ENCODE data around the gene TIAL1. TPM values are rescaled to one million over a fixed set of nuclear protein-coding genes. Genes with fewer than 3 reads are reported as not detected.

Gene TIAL1
- total and polyA plus RNA-seq, 2 of the 13 experiments (the other 11 are each of a cell fraction or from before 2014, with no cell fraction given) = 31.5 to 148 TPM

DNA sequence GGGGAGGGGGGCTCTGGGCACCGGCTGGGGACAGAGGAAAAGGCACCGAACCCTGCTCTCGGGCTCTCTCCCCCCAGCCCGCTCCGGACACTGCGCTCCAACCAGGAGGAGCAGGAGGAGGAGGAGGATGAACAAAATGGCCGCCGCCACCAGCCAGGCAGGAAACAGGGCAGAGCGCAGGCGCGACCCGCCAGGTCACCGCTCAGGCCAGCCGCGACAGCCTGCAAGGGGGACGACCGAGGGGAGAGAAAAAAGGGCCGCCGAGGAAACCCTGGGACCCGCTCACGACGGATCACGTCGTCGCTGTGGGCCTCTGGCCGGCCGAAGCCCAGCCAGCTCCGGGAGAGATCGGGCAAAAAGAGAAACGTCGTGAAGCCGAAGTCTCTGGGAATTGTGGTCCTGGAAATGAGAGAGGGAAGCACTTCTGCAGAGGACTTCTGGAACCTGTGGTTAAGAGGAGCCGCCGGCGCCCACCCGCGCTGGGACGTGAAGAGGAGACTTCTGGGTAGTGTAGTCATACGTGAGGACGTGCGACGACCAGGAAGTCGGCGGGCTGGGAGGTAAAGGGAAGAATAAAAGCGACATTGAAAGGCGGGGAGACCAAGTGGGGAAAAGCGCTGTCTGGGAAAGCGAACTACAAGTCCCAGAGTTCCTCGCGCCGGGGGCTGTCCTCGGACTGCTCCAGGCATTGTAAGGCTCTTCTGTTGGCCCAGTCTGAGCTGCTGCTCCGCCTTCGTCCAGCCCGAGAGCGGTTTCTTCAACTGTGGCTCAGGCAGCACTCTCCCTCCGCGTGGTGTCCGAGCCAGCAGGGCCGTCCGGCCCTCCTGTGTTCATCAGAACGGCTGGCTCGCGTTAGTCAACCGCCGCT is at the start of gene TIAL1 (continued):
- TF ChIP-seq, protein P1, sequence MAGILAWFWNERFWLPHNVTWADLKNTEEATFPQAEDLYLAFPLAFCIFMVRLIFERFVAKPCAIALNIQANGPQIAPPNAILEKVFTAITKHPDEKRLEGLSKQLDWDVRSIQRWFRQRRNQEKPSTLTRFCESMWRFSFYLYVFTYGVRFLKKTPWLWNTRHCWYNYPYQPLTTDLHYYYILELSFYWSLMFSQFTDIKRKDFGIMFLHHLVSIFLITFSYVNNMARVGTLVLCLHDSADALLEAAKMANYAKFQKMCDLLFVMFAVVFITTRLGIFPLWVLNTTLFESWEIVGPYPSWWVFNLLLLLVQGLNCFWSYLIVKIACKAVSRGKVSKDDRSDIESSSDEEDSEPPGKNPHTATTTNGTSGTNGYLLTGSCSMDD (CRISPR knock-in tag; IDR thresholded peaks at IDR 0.05) = no peak
- TF ChIP-seq MBNL3 (CRISPR knock-in tag; conservative IDR thresholded peaks at IDR 0.05) = no peak
- TF ChIP-seq CENPT (CRISPR knock-in tag; IDR thresholded peaks at IDR 0.05; ENCODE audit: low read depth) = 0 out of 2 replicates have a peak, but pooled peaks have one; percentile 82
- TF ChIP-seq, protein P2, sequence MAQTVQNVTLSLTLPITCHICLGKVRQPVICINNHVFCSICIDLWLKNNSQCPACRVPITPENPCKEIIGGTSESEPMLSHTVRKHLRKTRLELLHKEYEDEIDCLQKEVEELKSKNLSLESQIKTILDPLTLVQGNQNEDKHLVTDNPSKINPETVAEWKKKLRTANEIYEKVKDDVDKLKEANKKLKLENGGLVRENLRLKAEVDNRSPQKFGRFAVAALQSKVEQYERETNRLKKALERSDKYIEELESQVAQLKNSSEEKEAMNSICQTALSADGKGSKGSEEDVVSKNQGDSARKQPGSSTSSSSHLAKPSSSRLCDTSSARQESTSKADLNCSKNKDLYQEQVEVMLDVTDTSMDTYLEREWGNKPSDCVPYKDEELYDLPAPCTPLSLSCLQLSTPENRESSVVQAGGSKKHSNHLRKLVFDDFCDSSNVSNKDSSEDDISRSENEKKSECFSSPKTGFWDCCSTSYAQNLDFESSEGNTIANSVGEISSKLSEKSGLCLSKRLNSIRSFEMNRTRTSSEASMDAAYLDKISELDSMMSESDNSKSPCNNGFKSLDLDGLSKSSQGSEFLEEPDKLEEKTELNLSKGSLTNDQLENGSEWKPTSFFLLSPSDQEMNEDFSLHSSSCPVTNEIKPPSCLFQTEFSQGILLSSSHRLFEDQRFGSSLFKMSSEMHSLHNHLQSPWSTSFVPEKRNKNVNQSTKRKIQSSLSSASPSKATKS (CRISPR knock-in tag; IDR thresholded peaks at IDR 0.05) = 0 out of 2 replicates have a peak, but pooled peaks have one; percentile 65
- no peak for TF ChIP-seq ARHGAP35 (CRISPR knock-in tag; IDR thresholded peaks at IDR 0.05; ENCODE audit: borderline replicate concordance)
- 0 out of 2 replicates have a peak, but pooled peaks have one; percentile 6 for TF ChIP-seq ZSCAN31 (CRISPR knock-in tag; IDR thresholded peaks at IDR 0.05; ENCODE audit: low read depth)
- peak; percentile 19; the same call in 1 of the 2 replicates for TF ChIP-seq ZNF703 (CRISPR knock-in tag; IDR thresholded peaks at IDR 0.05; ENCODE audit: borderline replicate concordance)
- TF ChIP-seq ZNF775 (CRISPR knock-in tag; IDR thresholded peaks at IDR 0.05; ENCODE audit: borderline replicate concordance) = no peak
- TF ChIP-seq, protein P3, sequence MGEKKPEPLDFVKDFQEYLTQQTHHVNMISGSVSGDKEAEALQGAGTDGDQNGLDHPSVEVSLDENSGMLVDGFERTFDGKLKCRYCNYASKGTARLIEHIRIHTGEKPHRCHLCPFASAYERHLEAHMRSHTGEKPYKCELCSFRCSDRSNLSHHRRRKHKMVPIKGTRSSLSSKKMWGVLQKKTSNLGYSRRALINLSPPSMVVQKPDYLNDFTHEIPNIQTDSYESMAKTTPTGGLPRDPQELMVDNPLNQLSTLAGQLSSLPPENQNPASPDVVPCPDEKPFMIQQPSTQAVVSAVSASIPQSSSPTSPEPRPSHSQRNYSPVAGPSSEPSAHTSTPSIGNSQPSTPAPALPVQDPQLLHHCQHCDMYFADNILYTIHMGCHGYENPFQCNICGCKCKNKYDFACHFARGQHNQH (CRISPR knock-in tag; IDR thresholded peaks at IDR 0.05) = peak; percentile 32; the same call in 1 of the 2 replicates
- no peak for TF ChIP-seq SMAD1 (CRISPR knock-in tag; IDR thresholded peaks at IDR 0.05; ENCODE audit: borderline replicate concordance, low read depth)
- no peak for TF ChIP-seq NKX3-1 (CRISPR knock-in tag; IDR thresholded peaks at IDR 0.05)
- TF ChIP-seq PPARG (CRISPR knock-in tag; conservative IDR thresholded peaks at IDR 0.05) = peak; percentile 23; the same call in 1 of the 2 replicates
- no peak for TF ChIP-seq KLF12 (CRISPR knock-in tag; IDR thresholded peaks at IDR 0.05; ENCODE audit: borderline replicate concordance)
- TF ChIP-seq, protein P4, sequence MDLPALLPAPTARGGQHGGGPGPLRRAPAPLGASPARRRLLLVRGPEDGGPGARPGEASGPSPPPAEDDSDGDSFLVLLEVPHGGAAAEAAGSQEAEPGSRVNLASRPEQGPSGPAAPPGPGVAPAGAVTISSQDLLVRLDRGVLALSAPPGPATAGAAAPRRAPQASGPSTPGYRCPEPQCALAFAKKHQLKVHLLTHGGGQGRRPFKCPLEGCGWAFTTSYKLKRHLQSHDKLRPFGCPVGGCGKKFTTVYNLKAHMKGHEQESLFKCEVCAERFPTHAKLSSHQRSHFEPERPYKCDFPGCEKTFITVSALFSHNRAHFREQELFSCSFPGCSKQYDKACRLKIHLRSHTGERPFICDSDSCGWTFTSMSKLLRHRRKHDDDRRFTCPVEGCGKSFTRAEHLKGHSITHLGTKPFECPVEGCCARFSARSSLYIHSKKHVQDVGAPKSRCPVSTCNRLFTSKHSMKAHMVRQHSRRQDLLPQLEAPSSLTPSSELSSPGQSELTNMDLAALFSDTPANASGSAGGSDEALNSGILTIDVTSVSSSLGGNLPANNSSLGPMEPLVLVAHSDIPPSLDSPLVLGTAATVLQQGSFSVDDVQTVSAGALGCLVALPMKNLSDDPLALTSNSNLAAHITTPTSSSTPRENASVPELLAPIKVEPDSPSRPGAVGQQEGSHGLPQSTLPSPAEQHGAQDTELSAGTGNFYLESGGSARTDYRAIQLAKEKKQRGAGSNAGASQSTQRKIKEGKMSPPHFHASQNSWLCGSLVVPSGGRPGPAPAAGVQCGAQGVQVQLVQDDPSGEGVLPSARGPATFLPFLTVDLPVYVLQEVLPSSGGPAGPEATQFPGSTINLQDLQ (CRISPR knock-in tag; IDR thresholded peaks at IDR 0.05) = no peak
- no peak for TF ChIP-seq ZNF234 (CRISPR knock-in tag; conservative IDR thresholded peaks at IDR 0.05)
- TF ChIP-seq, protein P5, sequence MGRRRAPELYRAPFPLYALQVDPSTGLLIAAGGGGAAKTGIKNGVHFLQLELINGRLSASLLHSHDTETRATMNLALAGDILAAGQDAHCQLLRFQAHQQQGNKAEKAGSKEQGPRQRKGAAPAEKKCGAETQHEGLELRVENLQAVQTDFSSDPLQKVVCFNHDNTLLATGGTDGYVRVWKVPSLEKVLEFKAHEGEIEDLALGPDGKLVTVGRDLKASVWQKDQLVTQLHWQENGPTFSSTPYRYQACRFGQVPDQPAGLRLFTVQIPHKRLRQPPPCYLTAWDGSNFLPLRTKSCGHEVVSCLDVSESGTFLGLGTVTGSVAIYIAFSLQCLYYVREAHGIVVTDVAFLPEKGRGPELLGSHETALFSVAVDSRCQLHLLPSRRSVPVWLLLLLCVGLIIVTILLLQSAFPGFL (CRISPR knock-in tag; IDR thresholded peaks at IDR 0.05) = no peak
- TF ChIP-seq ZSCAN12 (CRISPR knock-in tag; IDR thresholded peaks at IDR 0.05) = no peak
- TF ChIP-seq SUZ12 (IDR thresholded peaks at IDR 0.05; ENCODE audit: low read depth, low read length) = peak; percentile 76
- TF ChIP-seq FLYWCH1 (CRISPR knock-in tag; IDR thresholded peaks at IDR 0.05) = no peak
- TF ChIP-seq MATR3 (CRISPR knock-in tag; IDR thresholded peaks at IDR 0.05) = no peak

Measured in HepG2 (cell line).